GM12878 (cell line): ENCODE measurements around the gene RAB31. TPM values are rescaled to one million over a fixed set of nuclear protein-coding genes. Genes with fewer than 3 reads are reported as not detected.

Source experiments
- ATAC-seq: fragments of 200-7000 bp; cut with Tn5 transposase; 3 replicates; pipeline ENCODE4 v1.9.1; 2020; ENCODE audit warnings: mild to moderate bottlenecking, moderate library complexity
- BruUV-seq: library from RNA; stranded (reverse); fragments of 400-500 nt; replicated peaks from 2 replicates; lab custom pipeline; 2021; lab: Mats Ljungman, UMichigan
- CTCF ChIA-PET: fragments of 300-600 bp; sonication (Branson Sonifier 250); formaldehyde crosslinking; extraction: SDS; loops from one replicate; lab custom pipeline; 2021; ENCODE audit warnings: inconsistent platforms; lab: Yijun Ruan, JAX
- POLR2A ChIA-PET: fragments of 350-600 bp; formaldehyde crosslinking; extraction: SDS; loops from one replicate; lab custom pipeline; 2021; ENCODE audit warnings: inconsistent platforms; lab: Charles Lee
- RAD21 ChIA-PET: fragments of 300-600 bp; sonication (Branson Sonifier 250); formaldehyde crosslinking; loops from one replicate; lab custom pipeline; 2023; ENCODE audit warnings: antibody characterized with exemption; ENCODE audit not compliant: unreplicated experiment; lab: Charles Lee
- SMC1A ChIA-PET: fragments of 300-600 bp; sonication (Branson Sonifier 250); formaldehyde crosslinking; loops from one replicate; lab custom pipeline; 2023; ENCODE audit not compliant: unreplicated experiment, uncharacterized antibody; lab: Charles Lee
- DNase-seq: peaks from one replicate; pipeline ENCODE4 v3.0.0-alpha.2; 2011; ENCODE audit warnings: low read depth, low spot score
- FAIRE-seq: peaks from 3 replicates; lab custom pipeline; 2011; peaks lifted over from hg19 to GRCh38; lab: Jason Lieb, UNC
- H2AFZ ChIP-seq: 2 replicates; pipeline ENCODE4 v1.6.0; 2011; ENCODE audit warnings: low read depth, low read length, control low read depth; ENCODE audit not compliant: control insufficient read depth
- H3K27ac ChIP-seq: 2 replicates; pipeline ENCODE4 v1.5.1; 2011; ENCODE audit warnings: control low read depth; ENCODE audit not compliant: control insufficient read depth, insufficient read depth
- H3K27me3 ChIP-seq, 2 experiments: replicated peaks in 1 of 2; 2 replicates each; pipeline versions ENCODE4 v1.6.0 to v1.6.1; 2011; ENCODE audit warnings: low read length in 1 of 2; ENCODE audit not compliant: control insufficient read depth in 2 of 2, insufficient read depth in 2 of 2
- H3K36me3 ChIP-seq, 2 experiments: 2 replicates each; pipeline ENCODE4 v1.5.1; 2011; ENCODE audit warnings: low read length in 1 of 2; ENCODE audit not compliant: control insufficient read depth in 2 of 2, insufficient read depth in 2 of 2
- H3K4me1 ChIP-seq: 2 replicates; pipeline ENCODE4 v1.6.1; 2011; ENCODE audit warnings: mild to moderate bottlenecking, low read length, moderate library complexity, mixed read lengths; ENCODE audit not compliant: control insufficient read depth, insufficient read depth
- H3K4me2 ChIP-seq: 2 replicates; pipeline ENCODE4 v1.6.0; 2011; ENCODE audit warnings: control low read depth; ENCODE audit not compliant: control insufficient read depth, insufficient read depth
- H3K4me3 ChIP-seq: fragments of 200-600 bp; sonication (generic); 2 replicates; pipeline ENCODE4 v1.5.1; 2016
- H3K79me2 ChIP-seq: 2 replicates; pipeline ENCODE4 v1.6.0; 2011; ENCODE audit warnings: low read length; ENCODE audit not compliant: control insufficient read depth, insufficient read depth
- H3K9ac ChIP-seq: 2 replicates; pipeline ENCODE4 v1.8.0; 2011; ENCODE audit warnings: low read length, control low read depth, mixed read lengths; ENCODE audit not compliant: control insufficient read depth, insufficient read depth
- H3K9me3 ChIP-seq: replicated peaks from 3 replicates; pipeline ENCODE4 v1.5.1; 2011; ENCODE audit warnings: mild to moderate bottlenecking, low read length; ENCODE audit not compliant: control insufficient read depth, insufficient read depth
- H4K20me1 ChIP-seq: 2 replicates; pipeline ENCODE4 v1.6.0; 2011; ENCODE audit not compliant: control insufficient read depth, insufficient read depth
- ATF7 ChIP-seq: fragments of 450-650 bp; IDR thresholded peaks from 2 replicates; pipeline ENCODE4 v1.6.1; 2016; ENCODE audit warnings: low read depth, mild to moderate bottlenecking
- BACH1 ChIP-seq: fragments of 450-650 bp; IDR thresholded peaks from 2 replicates; pipeline ENCODE4 v1.6.1; 2017; ENCODE audit warnings: mild to moderate bottlenecking, borderline replicate concordance
- GATAD2B ChIP-seq: fragments of 450-650 bp; conservative IDR thresholded peaks from 2 replicates; pipeline ENCODE4 v1.6.1; 2017; ENCODE audit warnings: low read depth, mild to moderate bottlenecking, moderate library complexity
- IRF4 ChIP-seq: IDR thresholded peaks from 2 replicates; pipeline ENCODE4 v1.6.1; 2011; ENCODE audit warnings: low read depth, low read length
- JUND ChIP-seq: IDR thresholded peaks from 2 replicates; pipeline ENCODE4 v1.6.1; 2012; ENCODE audit warnings: low read depth, mild to moderate bottlenecking, low read length, improper control_type of control experiment, moderate library complexity
- MAX ChIP-seq: IDR thresholded peaks from 2 replicates; pipeline ENCODE4 v1.6.1; 2012; ENCODE audit warnings: low read depth, low read length, improper control_type of control experiment
- MTA2 ChIP-seq: fragments of 450-650 bp; IDR thresholded peaks from 2 replicates; pipeline ENCODE4 v1.6.1; 2016; ENCODE audit warnings: low read depth, mild to moderate bottlenecking, moderate library complexity
- NBN ChIP-seq: fragments of 450-650 bp; IDR thresholded peaks from 2 replicates; pipeline ENCODE4 v1.6.1; 2016
- NFXL1 ChIP-seq: fragments of 450-650 bp; IDR thresholded peaks from 2 replicates; pipeline ENCODE4 v1.6.1; 2017; ENCODE audit warnings: antibody characterized with exemption, mild to moderate bottlenecking, borderline replicate concordance
- POLR2AphosphoS2 ChIP-seq: IDR thresholded peaks from 2 replicates; pipeline ENCODE4 v1.6.1; 2011; ENCODE audit warnings: low read depth, mild to moderate bottlenecking, low read length, improper control_type of control experiment, moderate library complexity
- RAD51 ChIP-seq: fragments of 450-650 bp; IDR thresholded peaks from 2 replicates; pipeline ENCODE4 v1.6.1; 2016; ENCODE audit warnings: moderate library complexity, mild to moderate bottlenecking, inconsistent platforms
- SMC3 ChIP-seq: IDR thresholded peaks from 2 replicates; pipeline ENCODE4 v1.6.1; 2011; ENCODE audit warnings: low read length, improper control_type of control experiment, borderline replicate concordance
- SREBF1 ChIP-seq: IDR thresholded peaks from 2 replicates; pipeline ENCODE4 v1.6.1; 2012; ENCODE audit warnings: mild to moderate bottlenecking, low read length
- TCF3 ChIP-seq: IDR thresholded peaks from 2 replicates; pipeline ENCODE4 v1.6.1; 2012; ENCODE audit warnings: low read depth, mild to moderate bottlenecking, low read length, borderline replicate concordance; ENCODE audit not compliant: insufficient read depth
- WGBS: methylation state at CpG from one replicate; pipeline ENCODE4 v1.1.6; 2016; ENCODE audit warnings: low lambda C conversion rate; ENCODE audit not compliant: insufficient replicate concordance, insufficient coverage; ENCODE audit errors: missing lambda C conversion rate; 5-methylcytosine and 5-hydroxymethylcytosine counted together
- in situ Hi-C: fragments of 300-500 bp; cut with MboI; formaldehyde crosslinking; loops from 9 replicates; pipeline ENCODE4 v1.14.3; 2018; ENCODE audit warnings: mixed read lengths
- intact Hi-C: fragments of 100-400 bp; cut with micrococcal nuclease; formaldehyde crosslinking; loops from one replicate; pipeline ENCODE4 v1.14.2; 2022; ENCODE audit not compliant: unreplicated experiment
- polyA plus RNA-seq, 11 experiments: library from polyadenylated mRNA; depleted of rRNA in 4 of 11; unstranded in 6 of 11; stranded (reverse) in 5 of 11; fragments of >200 nt; fragmentation: Nextera tagmentation in 4 of 11; fragmentation: Illumina TruSeq in 1 of 11; extraction: Ambion mirVana in 4 of 11; extraction: Trizol in 1 of 11; gene quantifications; 1 replicate in 1 of 11; 2 replicates in 10 of 11; pipeline versions ENCODE4 v1.2.1 to v1.2.3, GENCODE V29; 2011 to 2016; ENCODE audit warnings: inconsistent platforms in 2 of 11, missing spikeins in 2 of 11, low read depth in 1 of 11
- total RNA-seq, 4 experiments: library from RNA; depleted of rRNA in 3 of 4; stranded (reverse); fragments of >200 nt in 3 of 4; fragmentation: Illumina TruSeq in 1 of 4; extraction: Trizol in 1 of 4; gene quantifications; 2 replicates each; pipeline versions ENCODE4 v1.2.1 to v1.2.3, GENCODE V29; 2013 to 2021
- TF ChIP-seq, protein P1 (sequence below): fragments of 450-650 bp; IDR thresholded peaks from 2 replicates; pipeline ENCODE4 v1.6.1; 2016; ENCODE audit warnings: mild to moderate bottlenecking, moderate library complexity, borderline replicate concordance

Gene RAB31
- total and polyA plus RNA-seq, 10 of the 15 experiments (the other 5 are each of a cell fraction or from before 2014, with no cell fraction given), result 0.80 to 23.3 (median 12.2) TPM

DNA sequence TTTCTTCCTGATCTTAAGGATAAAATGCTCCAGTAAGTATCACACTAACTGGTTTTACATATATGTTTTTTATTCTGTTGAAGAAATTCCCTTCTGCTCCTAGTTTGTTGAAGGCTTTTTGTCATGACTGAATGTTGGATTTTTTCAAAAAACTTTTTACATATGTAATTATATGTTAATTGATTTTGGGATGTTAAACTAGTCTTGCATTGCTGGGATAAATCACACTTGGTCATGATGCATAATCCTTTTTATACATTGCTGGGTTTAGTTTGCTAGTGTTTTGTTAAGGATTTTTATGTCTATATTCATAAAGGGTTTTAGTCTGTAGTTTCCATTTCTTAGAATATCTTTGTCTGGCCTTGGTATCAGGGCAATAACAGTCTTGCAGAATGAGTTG is 112.0 kb downstream of the RAB31 start:
- Histone ChIP-seq H3K4me3 (no peak overlapping the region), H3K4me2 (no peak overlapping the region), H3K9me3 (no peaks in the 10 kb centered on the region), H3K36me3 (no peaks in the 10 kb centered on the region), H3K79me2 (no peaks in the 10 kb centered on the region), H3K27ac (no peak overlapping the region), H3K4me1 (no peaks in the 10 kb centered on the region), H3K9ac (no peak overlapping the region), H4K20me1 (no peaks in the 10 kb centered on the region), H2AFZ (no peak overlapping the region), H3K27me3 (no peaks in the 10 kb centered on the region)
- in situ Hi-C loops, result no loop called here
- no peak for TF ChIP-seq MAX
- no peak for TF ChIP-seq SMC3
- TF ChIP-seq NBN, result no peak
- no peak for TF ChIP-seq BACH1
- no peak for TF ChIP-seq TCF3
- TF ChIP-seq NFXL1, result no peak
- no peak for TF ChIP-seq GATAD2B
- no peak for TF ChIP-seq RAD51
- no peak for TF ChIP-seq MTA2
- ChIA-PET POLR2A (no interaction called here), CTCF (no interaction called here), SMC1A (no interaction called here), RAD21 (no interaction called here)
- BruUV-seq, result no TSS peak
- ATAC-seq (no peak), DNase-seq (no peak), FAIRE-seq (no peak)
- intact Hi-C loops, result no loop called here

DNA sequence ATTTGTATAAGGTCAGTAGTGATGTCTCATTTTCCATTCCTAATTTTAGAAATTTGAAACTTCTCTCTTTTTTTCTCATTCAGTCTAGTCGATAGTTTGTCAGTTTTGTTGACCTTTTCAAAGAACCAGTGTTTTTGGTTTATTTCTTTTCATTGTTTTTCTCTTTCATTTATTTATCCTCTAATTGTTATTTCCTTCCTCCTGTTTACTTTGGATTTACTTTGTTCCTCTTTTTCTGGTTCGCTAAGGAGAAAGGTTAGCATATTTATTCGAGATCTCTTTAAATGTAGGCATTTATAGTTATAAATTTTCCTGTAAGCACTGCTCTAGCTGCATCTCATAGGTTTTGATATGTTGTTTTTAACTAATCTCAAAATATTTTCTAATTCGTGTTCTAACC is 112.6 kb downstream of the RAB31 start:
- ChIA-PET RAD21 (no interaction called here), POLR2A (no interaction called here), SMC1A (no interaction called here), CTCF (no interaction called here)
- Histone ChIP-seq H3K4me2 (no peak overlapping the region), H3K27ac (no peak overlapping the region), H3K9ac (no peak overlapping the region), H3K4me1 (no peaks in the 10 kb centered on the region), H3K79me2 (no peaks in the 10 kb centered on the region), H3K4me3 (no peak overlapping the region), H3K27me3 (no peaks in the 10 kb centered on the region), H4K20me1 (no peaks in the 10 kb centered on the region), H3K36me3 (no peaks in the 10 kb centered on the region), H2AFZ (no peak overlapping the region), H3K9me3 (no peaks in the 10 kb centered on the region)
- no TSS peak for BruUV-seq
- FAIRE-seq, result peak; percentile 27
- in situ Hi-C loops (no loop called here), intact Hi-C loops (no loop called here)
- no peak for ATAC-seq
- 85% methylated on average over 4 of the region's 4 CpGs for WGBS
- no peak for DNase-seq
- TF ChIP-seq, protein P1, sequence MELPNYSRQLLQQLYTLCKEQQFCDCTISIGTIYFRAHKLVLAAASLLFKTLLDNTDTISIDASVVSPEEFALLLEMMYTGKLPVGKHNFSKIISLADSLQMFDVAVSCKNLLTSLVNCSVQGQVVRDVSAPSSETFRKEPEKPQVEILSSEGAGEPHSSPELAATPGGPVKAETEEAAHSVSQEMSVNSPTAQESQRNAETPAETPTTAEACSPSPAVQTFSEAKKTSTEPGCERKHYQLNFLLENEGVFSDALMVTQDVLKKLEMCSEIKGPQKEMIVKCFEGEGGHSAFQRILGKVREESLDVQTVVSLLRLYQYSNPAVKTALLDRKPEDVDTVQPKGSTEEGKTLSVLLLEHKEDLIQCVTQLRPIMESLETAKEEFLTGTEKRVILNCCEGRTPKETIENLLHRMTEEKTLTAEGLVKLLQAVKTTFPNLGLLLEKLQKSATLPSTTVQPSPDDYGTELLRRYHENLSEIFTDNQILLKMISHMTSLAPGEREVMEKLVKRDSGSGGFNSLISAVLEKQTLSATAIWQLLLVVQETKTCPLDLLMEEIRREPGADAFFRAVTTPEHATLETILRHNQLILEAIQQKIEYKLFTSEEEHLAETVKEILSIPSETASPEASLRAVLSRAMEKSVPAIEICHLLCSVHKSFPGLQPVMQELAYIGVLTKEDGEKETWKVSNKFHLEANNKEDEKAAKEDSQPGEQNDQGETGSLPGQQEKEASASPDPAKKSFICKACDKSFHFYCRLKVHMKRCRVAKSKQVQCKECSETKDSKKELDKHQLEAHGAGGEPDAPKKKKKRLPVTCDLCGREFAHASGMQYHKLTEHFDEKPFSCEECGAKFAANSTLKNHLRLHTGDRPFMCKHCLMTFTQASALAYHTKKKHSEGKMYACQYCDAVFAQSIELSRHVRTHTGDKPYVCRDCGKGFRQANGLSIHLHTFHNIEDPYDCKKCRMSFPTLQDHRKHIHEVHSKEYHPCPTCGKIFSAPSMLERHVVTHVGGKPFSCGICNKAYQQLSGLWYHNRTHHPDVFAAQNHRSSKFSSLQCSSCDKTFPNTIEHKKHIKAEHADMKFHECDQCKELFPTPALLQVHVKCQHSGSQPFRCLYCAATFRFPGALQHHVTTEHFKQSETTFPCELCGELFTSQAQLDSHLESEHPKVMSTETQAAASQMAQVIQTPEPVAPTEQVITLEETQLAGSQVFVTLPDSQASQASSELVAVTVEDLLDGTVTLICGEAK, result no peak
- TF ChIP-seq IRF4 (no peak), POLR2AphosphoS2 (no peak), ATF7 (no peak), SREBF1 (no peak), JUND (no peak)
